GM12878 (cell line): ENCODE measurements around the gene SMAD1. TPM values are rescaled to one million over a fixed set of nuclear protein-coding genes. Genes with fewer than 3 reads are reported as not detected.

Source experiments
- ATAC-seq: fragments of 200-7000 bp; cut with Tn5 transposase; 3 replicates; pipeline ENCODE4 v1.9.1; 2020; ENCODE audit warnings: mild to moderate bottlenecking, moderate library complexity
- BruUV-seq: library from RNA; stranded (reverse); fragments of 400-500 nt; replicated peaks from 2 replicates; lab custom pipeline; 2021; lab: Mats Ljungman, UMichigan
- CTCF ChIA-PET: fragments of 300-600 bp; sonication (Branson Sonifier 250); formaldehyde crosslinking; extraction: SDS; loops from one replicate; lab custom pipeline; 2021; ENCODE audit warnings: inconsistent platforms; lab: Yijun Ruan, JAX
- POLR2A ChIA-PET: fragments of 350-600 bp; formaldehyde crosslinking; extraction: SDS; loops from one replicate; lab custom pipeline; 2021; ENCODE audit warnings: inconsistent platforms; lab: Charles Lee
- RAD21 ChIA-PET: fragments of 300-600 bp; sonication (Branson Sonifier 250); formaldehyde crosslinking; loops from one replicate; lab custom pipeline; 2023; ENCODE audit warnings: antibody characterized with exemption; ENCODE audit not compliant: unreplicated experiment; lab: Charles Lee
- SMC1A ChIA-PET: fragments of 300-600 bp; sonication (Branson Sonifier 250); formaldehyde crosslinking; loops from one replicate; lab custom pipeline; 2023; ENCODE audit not compliant: unreplicated experiment, uncharacterized antibody; lab: Charles Lee
- DNase-seq: peaks from one replicate; pipeline ENCODE4 v3.0.0-alpha.2; 2011; ENCODE audit warnings: low read depth, low spot score
- FAIRE-seq: peaks from 3 replicates; lab custom pipeline; 2011; peaks lifted over from hg19 to GRCh38; lab: Jason Lieb, UNC
- H2AFZ ChIP-seq: 2 replicates; pipeline ENCODE4 v1.6.0; 2011; ENCODE audit warnings: low read depth, low read length, control low read depth; ENCODE audit not compliant: control insufficient read depth
- H3K27ac ChIP-seq: 2 replicates; pipeline ENCODE4 v1.5.1; 2011; ENCODE audit warnings: control low read depth; ENCODE audit not compliant: control insufficient read depth, insufficient read depth
- H3K27me3 ChIP-seq, 2 experiments: replicated peaks in 1 of 2; 2 replicates each; pipeline versions ENCODE4 v1.6.0 to v1.6.1; 2011; ENCODE audit warnings: low read length in 1 of 2; ENCODE audit not compliant: control insufficient read depth in 2 of 2, insufficient read depth in 2 of 2
- H3K36me3 ChIP-seq, 2 experiments: 2 replicates each; pipeline ENCODE4 v1.5.1; 2011; ENCODE audit warnings: low read length in 1 of 2; ENCODE audit not compliant: control insufficient read depth in 2 of 2, insufficient read depth in 2 of 2
- H3K4me1 ChIP-seq: 2 replicates; pipeline ENCODE4 v1.6.1; 2011; ENCODE audit warnings: mild to moderate bottlenecking, low read length, moderate library complexity, mixed read lengths; ENCODE audit not compliant: control insufficient read depth, insufficient read depth
- H3K4me2 ChIP-seq: 2 replicates; pipeline ENCODE4 v1.6.0; 2011; ENCODE audit warnings: control low read depth; ENCODE audit not compliant: control insufficient read depth, insufficient read depth
- H3K4me3 ChIP-seq: fragments of 200-600 bp; sonication (generic); 2 replicates; pipeline ENCODE4 v1.5.1; 2016
- H3K79me2 ChIP-seq: 2 replicates; pipeline ENCODE4 v1.6.0; 2011; ENCODE audit warnings: low read length; ENCODE audit not compliant: control insufficient read depth, insufficient read depth
- H3K9ac ChIP-seq: 2 replicates; pipeline ENCODE4 v1.8.0; 2011; ENCODE audit warnings: low read length, control low read depth, mixed read lengths; ENCODE audit not compliant: control insufficient read depth, insufficient read depth
- H3K9me3 ChIP-seq: replicated peaks from 3 replicates; pipeline ENCODE4 v1.5.1; 2011; ENCODE audit warnings: mild to moderate bottlenecking, low read length; ENCODE audit not compliant: control insufficient read depth, insufficient read depth
- H4K20me1 ChIP-seq: 2 replicates; pipeline ENCODE4 v1.6.0; 2011; ENCODE audit not compliant: control insufficient read depth, insufficient read depth
- MEF2B ChIP-seq: fragments of 450-650 bp; IDR thresholded peaks from 2 replicates; pipeline ENCODE4 v1.6.1; 2018; ENCODE audit warnings: mild to moderate bottlenecking, moderate library complexity; ENCODE audit not compliant: partially characterized antibody, poor library complexity, severe bottlenecking
- TCF12 ChIP-seq: IDR thresholded peaks from 2 replicates; pipeline ENCODE4 v1.6.1; 2011; ENCODE audit warnings: low read depth, mild to moderate bottlenecking, low read length
- TCF3 ChIP-seq: IDR thresholded peaks from 2 replicates; pipeline ENCODE4 v1.6.1; 2012; ENCODE audit warnings: low read depth, mild to moderate bottlenecking, low read length, borderline replicate concordance; ENCODE audit not compliant: insufficient read depth
- YY1 ChIP-seq: IDR thresholded peaks from 2 replicates; pipeline ENCODE4 v1.6.1; 2011; ENCODE audit warnings: low read depth, mild to moderate bottlenecking, low read length
- WGBS: methylation state at CpG from one replicate; pipeline ENCODE4 v1.1.6; 2016; ENCODE audit warnings: low lambda C conversion rate; ENCODE audit not compliant: insufficient replicate concordance, insufficient coverage; ENCODE audit errors: missing lambda C conversion rate; 5-methylcytosine and 5-hydroxymethylcytosine counted together
- in situ Hi-C: fragments of 300-500 bp; cut with MboI; formaldehyde crosslinking; loops from 9 replicates; pipeline ENCODE4 v1.14.3; 2018; ENCODE audit warnings: mixed read lengths
- intact Hi-C: fragments of 100-400 bp; cut with micrococcal nuclease; formaldehyde crosslinking; loops from one replicate; pipeline ENCODE4 v1.14.2; 2022; ENCODE audit not compliant: unreplicated experiment
- polyA plus RNA-seq, 11 experiments: library from polyadenylated mRNA; depleted of rRNA in 4 of 11; unstranded in 6 of 11; stranded (reverse) in 5 of 11; fragments of >200 nt; fragmentation: Nextera tagmentation in 4 of 11; fragmentation: Illumina TruSeq in 1 of 11; extraction: Ambion mirVana in 4 of 11; extraction: Trizol in 1 of 11; gene quantifications; 1 replicate in 1 of 11; 2 replicates in 10 of 11; pipeline versions ENCODE4 v1.2.1 to v1.2.3, GENCODE V29; 2011 to 2016; ENCODE audit warnings: inconsistent platforms in 2 of 11, missing spikeins in 2 of 11, low read depth in 1 of 11
- total RNA-seq, 4 experiments: library from RNA; depleted of rRNA in 3 of 4; stranded (reverse); fragments of >200 nt in 3 of 4; fragmentation: Illumina TruSeq in 1 of 4; extraction: Trizol in 1 of 4; gene quantifications; 2 replicates each; pipeline versions ENCODE4 v1.2.1 to v1.2.3, GENCODE V29; 2013 to 2021
- TF ChIP-seq, protein P1 (sequence below): fragments of 450-650 bp; IDR thresholded peaks from 2 replicates; pipeline ENCODE4 v1.6.1; 2016; ENCODE audit warnings: mild to moderate bottlenecking, moderate library complexity, borderline replicate concordance

SMAD1 gene
- total and polyA plus RNA-seq, 10 of the 15 experiments (the other 5 are each of a cell fraction or from before 2014, with no cell fraction given): 0.29 to 17.5 (median 13.6) TPM

- Histone ChIP-seq H3K79me2 (peaks cover 34% of the 10 kb centered on the region), H3K4me3 (peak overlapping the region; percentile 37; the same call in 1 of the 2 replicates), H3K9me3 (peaks cover 2% of the 10 kb centered on the region; the same call in 2 of the 3 replicates), H3K27me3 (no peaks in the 10 kb centered on the region; a peak in 2 of 4 replicates), H3K4me1 (peaks cover 16% of the 10 kb centered on the region), H3K36me3 (peaks cover 0 to 3% of the 10 kb centered on the region in 2 experiments; a peak in 1 of 4 replicates), H2AFZ (peak overlapping the region; percentile 6; the same call in 1 of the 2 replicates), H3K9ac (no peak overlapping the region), H3K4me2 (peak overlapping the region; percentile 83), H4K20me1 (no peaks in the 10 kb centered on the region), H3K27ac (peak overlapping the region; percentile 61)
- BruUV-seq: no TSS peak
- ChIA-PET RAD21 (no interaction called here), POLR2A (no interaction called here), CTCF (interaction anchor here (1.3 kb wide), 1 partner anchor 304 kb away, joined by 4 read pairs; no protein-coding TSS in a partner anchor), SMC1A (interaction anchor here (1.0 to 1.3 kb wide), 2 partner anchors 90 to 161 kb away, joined by 3 read pairs; no protein-coding TSS in a partner anchor)
- intact Hi-C loops (no loop called here), in situ Hi-C loops (no loop called here)
- DNase-seq: no peak
- WGBS: 7% methylated on average over 2 of the region's 2 CpGs
- no peak for FAIRE-seq
- TF ChIP-seq TCF12 (peak; percentile 45; the same call in 1 of the 2 replicates), TCF3 (0 out of 2 replicates have a peak, but pooled peaks have one; percentile 58), MEF2B (no peak), YY1 (0 out of 2 replicates have a peak, but pooled peaks have one; percentile 32)
- TF ChIP-seq, protein P1, sequence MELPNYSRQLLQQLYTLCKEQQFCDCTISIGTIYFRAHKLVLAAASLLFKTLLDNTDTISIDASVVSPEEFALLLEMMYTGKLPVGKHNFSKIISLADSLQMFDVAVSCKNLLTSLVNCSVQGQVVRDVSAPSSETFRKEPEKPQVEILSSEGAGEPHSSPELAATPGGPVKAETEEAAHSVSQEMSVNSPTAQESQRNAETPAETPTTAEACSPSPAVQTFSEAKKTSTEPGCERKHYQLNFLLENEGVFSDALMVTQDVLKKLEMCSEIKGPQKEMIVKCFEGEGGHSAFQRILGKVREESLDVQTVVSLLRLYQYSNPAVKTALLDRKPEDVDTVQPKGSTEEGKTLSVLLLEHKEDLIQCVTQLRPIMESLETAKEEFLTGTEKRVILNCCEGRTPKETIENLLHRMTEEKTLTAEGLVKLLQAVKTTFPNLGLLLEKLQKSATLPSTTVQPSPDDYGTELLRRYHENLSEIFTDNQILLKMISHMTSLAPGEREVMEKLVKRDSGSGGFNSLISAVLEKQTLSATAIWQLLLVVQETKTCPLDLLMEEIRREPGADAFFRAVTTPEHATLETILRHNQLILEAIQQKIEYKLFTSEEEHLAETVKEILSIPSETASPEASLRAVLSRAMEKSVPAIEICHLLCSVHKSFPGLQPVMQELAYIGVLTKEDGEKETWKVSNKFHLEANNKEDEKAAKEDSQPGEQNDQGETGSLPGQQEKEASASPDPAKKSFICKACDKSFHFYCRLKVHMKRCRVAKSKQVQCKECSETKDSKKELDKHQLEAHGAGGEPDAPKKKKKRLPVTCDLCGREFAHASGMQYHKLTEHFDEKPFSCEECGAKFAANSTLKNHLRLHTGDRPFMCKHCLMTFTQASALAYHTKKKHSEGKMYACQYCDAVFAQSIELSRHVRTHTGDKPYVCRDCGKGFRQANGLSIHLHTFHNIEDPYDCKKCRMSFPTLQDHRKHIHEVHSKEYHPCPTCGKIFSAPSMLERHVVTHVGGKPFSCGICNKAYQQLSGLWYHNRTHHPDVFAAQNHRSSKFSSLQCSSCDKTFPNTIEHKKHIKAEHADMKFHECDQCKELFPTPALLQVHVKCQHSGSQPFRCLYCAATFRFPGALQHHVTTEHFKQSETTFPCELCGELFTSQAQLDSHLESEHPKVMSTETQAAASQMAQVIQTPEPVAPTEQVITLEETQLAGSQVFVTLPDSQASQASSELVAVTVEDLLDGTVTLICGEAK: no peak
- no peak for ATAC-seq
Observed at GRCh38 chr4:145521282-145521681, 39.6 kb downstream of the SMAD1 start.
